Measurements from ENCODE around the gene KCNMA1. TPM values are rescaled to one million over a fixed set of nuclear protein-coding genes. Genes with fewer than 3 reads are reported as not detected.

KCNMA1 gene
- total RNA-seq, 1 experiment from 2014 or later, result 0.70 TPM

- Histone ChIP-seq H3K27ac (no peak overlapping the region), H2AFZ (no peak overlapping the region), H3K79me2 (ENCODE audit: low read depth) (no peaks in the 10 kb centered on the region), H3F3A (ENCODE audit: insufficient read depth, low read depth) (no peaks in the 10 kb centered on the region), H4K20me1 (ENCODE audit: insufficient read depth) (no peaks in the 10 kb centered on the region), H3K4me2 (no peak overlapping the region), H3K9me3 (ENCODE audit: insufficient read depth, low read depth) (no peaks in the 10 kb centered on the region), H3K4me1 (replicated peaks; ENCODE audit: insufficient read depth) (no peaks in the 10 kb centered on the region), H3K27me3 (ENCODE audit: insufficient read depth, low read depth) (no peaks in the 10 kb centered on the region), H3K4me3 (no peak overlapping the region), H3K9me2 (ENCODE audit: insufficient read depth) (no peaks in the 10 kb centered on the region; the same call in 1 of the 2 replicates), H3K36me3 (ENCODE audit: low read depth) (no peaks in the 10 kb centered on the region)
- TF ChIP-seq EZH2 (IDR thresholded peaks at IDR 0.05; ENCODE audit: low read depth) (no peak), CTCF (conservative IDR thresholded peaks at IDR 0.05) (no peak)
- ChIA-PET POLR2A (ENCODE audit: unreplicated experiment) (no interaction called here), CTCF (no interaction called here)
- no TSS peak for BruUV-seq (replicated peaks)
- intact Hi-C loops (cut with micrococcal nuclease; ENCODE audit: unreplicated experiment), result no loop called here
- DNase-seq, result no peak
Measured at GRCh38 chr10:77236029-77236428, 401.6 kb downstream of the KCNMA1 start.

DNA sequence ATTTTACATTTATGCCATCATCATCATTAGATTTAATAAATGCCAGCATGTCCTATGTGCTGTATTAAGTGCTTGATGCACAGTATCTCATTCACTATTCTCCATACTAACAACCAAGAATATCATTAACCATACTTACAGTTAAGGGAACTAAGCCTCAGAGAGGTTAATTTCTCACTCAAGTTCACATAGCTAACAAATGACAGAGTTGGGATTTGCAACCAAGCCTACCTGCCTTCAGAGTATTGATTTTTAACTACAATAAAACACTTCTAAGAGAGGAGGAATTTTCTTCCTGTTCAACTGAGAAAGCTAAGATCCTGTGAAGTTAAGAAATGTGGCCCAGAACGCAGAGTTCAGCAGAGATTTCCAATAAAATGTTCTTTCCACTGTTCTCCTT, 403.0 kb downstream of the KCNMA1 start:
- Histone ChIP-seq H3K36me3 (ENCODE audit: low read depth) (no peaks in the 10 kb centered on the region), H3K9me2 (ENCODE audit: insufficient read depth) (no peaks in the 10 kb centered on the region; the same call in 1 of the 2 replicates), H3K79me2 (ENCODE audit: low read depth) (no peaks in the 10 kb centered on the region), H3K27me3 (ENCODE audit: insufficient read depth, low read depth) (no peaks in the 10 kb centered on the region), H3K4me1 (replicated peaks; ENCODE audit: insufficient read depth) (no peaks in the 10 kb centered on the region), H3F3A (ENCODE audit: insufficient read depth, low read depth) (no peaks in the 10 kb centered on the region), H3K4me2 (no peak overlapping the region), H3K9me3 (ENCODE audit: insufficient read depth, low read depth) (no peaks in the 10 kb centered on the region), H3K4me3 (no peak overlapping the region), H4K20me1 (ENCODE audit: insufficient read depth) (no peaks in the 10 kb centered on the region), H3K27ac (no peak overlapping the region), H2AFZ (no peak overlapping the region)
- BruUV-seq (replicated peaks), result no TSS peak
- TF ChIP-seq EZH2 (IDR thresholded peaks at IDR 0.05; ENCODE audit: low read depth), result no peak
- POLR2A ChIA-PET (ENCODE audit: unreplicated experiment), result no interaction called here
- no peak for DNase-seq
- CTCF ChIA-PET, result no interaction called here
- intact Hi-C loops (cut with micrococcal nuclease; ENCODE audit: unreplicated experiment), result no loop called here

- Histone ChIP-seq H3K27ac (no peak overlapping the region), H3F3A (ENCODE audit: insufficient read depth, low read depth) (no peaks in the 10 kb centered on the region), H3K4me1 (replicated peaks; ENCODE audit: insufficient read depth) (no peaks in the 10 kb centered on the region), H3K79me2 (ENCODE audit: low read depth) (no peaks in the 10 kb centered on the region), H3K4me3 (no peak overlapping the region), H2AFZ (no peak overlapping the region), H4K20me1 (ENCODE audit: insufficient read depth) (no peaks in the 10 kb centered on the region), H3K27me3 (ENCODE audit: insufficient read depth, low read depth) (no peaks in the 10 kb centered on the region), H3K9me3 (ENCODE audit: insufficient read depth, low read depth) (no peaks in the 10 kb centered on the region), H3K9me2 (ENCODE audit: insufficient read depth) (no peaks in the 10 kb centered on the region; the same call in 1 of the 2 replicates), H3K36me3 (ENCODE audit: low read depth) (no peaks in the 10 kb centered on the region), H3K4me2 (no peak overlapping the region)
- TF ChIP-seq CTCF (conservative IDR thresholded peaks at IDR 0.05) (no peak), EZH2 (IDR thresholded peaks at IDR 0.05; ENCODE audit: low read depth) (no peak)
- CTCF ChIA-PET, result no interaction called here
- no TSS peak for BruUV-seq (replicated peaks)
- POLR2A ChIA-PET (ENCODE audit: unreplicated experiment), result no interaction called here
- intact Hi-C loops (cut with micrococcal nuclease; ENCODE audit: unreplicated experiment), result no loop called here
- no peak for DNase-seq
Measured at GRCh38 chr10:77233466-77233865, 404.1 kb downstream of the KCNMA1 start.

All from PC-9 (cell line).